Activated CD8-positive, alpha-beta T cell treated with anti-CD3 and anti-CD28 coated beads for 36 hours (primary cell): ENCODE data around the gene LEPR. TPM values are rescaled to one million over a fixed set of nuclear protein-coding genes. Genes with fewer than 3 reads are reported as not detected.

Experiments used
- ATAC-seq: fragments of 200-7000 bp; cut with Tn5 transposase; one replicate; pipeline ENCODE4 v1.10.0; 2021; ENCODE audit warnings: mild to moderate bottlenecking, moderate library complexity
- CTCF ChIA-PET: fragments of 350-600 bp; sonication (Branson Sonifier 250); formaldehyde crosslinking; loops from one replicate; lab custom pipeline; 2021; ENCODE audit warnings: antibody characterized with exemption; lab: Charles Lee
- POLR2A ChIA-PET: fragments of 350-600 bp; sonication (Branson Sonifier 250); formaldehyde crosslinking; loops from one replicate; lab custom pipeline; 2021; ENCODE audit warnings: antibody characterized with exemption; lab: Charles Lee
- DNase-seq: peaks from one replicate; pipeline ENCODE4 v3.0.0-alpha.2; 2020
- H3K27ac Mint-ChIP-seq: one replicate; pipeline ENCODE4 v1.8.0; 2021; ENCODE audit warnings: mild to moderate bottlenecking, mixed read lengths
- H3K27me3 Mint-ChIP-seq: one replicate; pipeline ENCODE4 v1.8.0; 2021; ENCODE audit warnings: mixed read lengths
- H3K36me3 Mint-ChIP-seq: one replicate; pipeline ENCODE4 v1.8.0; 2021; ENCODE audit warnings: low read depth, mixed read lengths
- H3K4me1 Mint-ChIP-seq: one replicate; pipeline ENCODE4 v1.8.0; 2021; ENCODE audit warnings: low read depth, mixed read lengths
- H3K4me3 Mint-ChIP-seq: one replicate; pipeline ENCODE4 v1.8.0; 2021; ENCODE audit warnings: mild to moderate bottlenecking, moderate library complexity, mixed read lengths
- H3K9me3 Mint-ChIP-seq: one replicate; pipeline ENCODE4 v1.8.0; 2021; ENCODE audit warnings: mixed read lengths
- intact Hi-C: fragments of 100-400 bp; cut with micrococcal nuclease; formaldehyde crosslinking; loops from one replicate; pipeline ENCODE4 v1.10.0; 2022
- total RNA-seq, 2 experiments: library from RNA; stranded (reverse); gene quantifications; one replicate each; pipeline ENCODE4 v1.2.3, GENCODE V29; 2021
- TF ChIP-seq, protein P1 (sequence below): fragments of 200-600 bp; IDR thresholded peaks from one replicate; pipeline ENCODE4 v1.8.0; 2022; ENCODE audit warnings: antibody characterized with exemption, mild to moderate bottlenecking

Gene LEPR
- total RNA-seq, 2 experiments from 2014 or later, result 3.0 TPM

DNA sequence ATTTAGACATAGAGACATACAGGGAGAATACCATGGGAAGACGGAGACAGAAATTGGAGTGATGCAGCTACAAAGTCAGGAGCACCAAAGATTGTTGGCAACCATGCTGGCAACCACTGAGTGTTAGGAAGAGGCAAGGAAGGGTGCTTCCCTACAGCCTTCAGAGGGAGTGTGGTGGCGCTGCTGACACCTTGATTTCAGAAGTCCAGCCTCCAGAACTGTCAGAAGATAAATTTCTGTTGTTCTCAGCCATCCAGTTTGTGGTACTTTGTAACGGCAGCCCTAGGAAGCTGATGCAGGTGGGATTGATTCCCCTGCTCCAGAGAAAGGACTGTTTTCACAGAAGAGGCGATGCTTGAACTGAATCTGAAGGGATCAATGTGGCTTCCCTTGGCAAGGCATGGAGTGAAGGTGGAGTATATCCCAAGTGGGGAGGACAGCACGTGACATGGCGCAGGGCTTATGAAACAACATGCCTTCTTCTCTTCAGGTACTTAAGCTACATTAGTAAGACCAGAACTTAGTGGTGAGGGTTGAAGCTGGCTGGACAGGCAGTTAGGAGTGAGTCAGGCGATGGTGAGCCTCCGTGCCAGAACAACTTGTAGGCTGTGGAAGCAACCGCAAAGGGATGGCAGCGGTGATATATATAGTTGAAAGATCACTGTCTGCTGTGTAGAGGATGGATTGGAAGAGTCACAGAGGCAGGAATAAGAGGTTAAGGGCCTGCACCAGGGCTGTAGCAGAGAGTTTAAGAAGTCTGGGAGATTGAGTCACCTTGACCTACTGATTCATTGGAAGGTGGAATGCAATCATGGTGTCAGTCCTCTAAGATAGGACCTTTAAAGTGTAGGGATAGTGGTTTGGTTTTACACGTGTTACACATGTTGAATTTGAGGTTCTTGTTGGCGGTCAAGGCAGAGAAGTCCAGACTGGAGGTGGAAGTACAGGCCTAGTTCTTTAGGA is 2.1 kb downstream of the LEPR start:
- ATAC-seq, result no peak
- TF ChIP-seq, protein P1, sequence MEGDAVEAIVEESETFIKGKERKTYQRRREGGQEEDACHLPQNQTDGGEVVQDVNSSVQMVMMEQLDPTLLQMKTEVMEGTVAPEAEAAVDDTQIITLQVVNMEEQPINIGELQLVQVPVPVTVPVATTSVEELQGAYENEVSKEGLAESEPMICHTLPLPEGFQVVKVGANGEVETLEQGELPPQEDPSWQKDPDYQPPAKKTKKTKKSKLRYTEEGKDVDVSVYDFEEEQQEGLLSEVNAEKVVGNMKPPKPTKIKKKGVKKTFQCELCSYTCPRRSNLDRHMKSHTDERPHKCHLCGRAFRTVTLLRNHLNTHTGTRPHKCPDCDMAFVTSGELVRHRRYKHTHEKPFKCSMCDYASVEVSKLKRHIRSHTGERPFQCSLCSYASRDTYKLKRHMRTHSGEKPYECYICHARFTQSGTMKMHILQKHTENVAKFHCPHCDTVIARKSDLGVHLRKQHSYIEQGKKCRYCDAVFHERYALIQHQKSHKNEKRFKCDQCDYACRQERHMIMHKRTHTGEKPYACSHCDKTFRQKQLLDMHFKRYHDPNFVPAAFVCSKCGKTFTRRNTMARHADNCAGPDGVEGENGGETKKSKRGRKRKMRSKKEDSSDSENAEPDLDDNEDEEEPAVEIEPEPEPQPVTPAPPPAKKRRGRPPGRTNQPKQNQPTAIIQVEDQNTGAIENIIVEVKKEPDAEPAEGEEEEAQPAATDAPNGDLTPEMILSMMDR, result no peak
- H3K4me1 Mint-ChIP-seq, result peaks cover 6% of the 10 kb centered on the region
- no peaks in the 10 kb centered on the region for H3K27me3 Mint-ChIP-seq
- ChIA-PET CTCF (interaction anchor here (1.0 to 1.5 kb wide), 2 partner anchors 8 to 29 kb away, joined by 3 to 10 read pairs; no protein-coding TSS in a partner anchor), POLR2A (no interaction called here)
- peak overlapping the region; percentile 3 for H3K27ac Mint-ChIP-seq
- H3K36me3 Mint-ChIP-seq, result peaks cover 20% of the 10 kb centered on the region
- no peak overlapping the region for H3K4me3 Mint-ChIP-seq
- no peak for DNase-seq
- no peaks in the 10 kb centered on the region for H3K9me3 Mint-ChIP-seq
- intact Hi-C loops, result loop anchor here (5.0 kb wide), 1 partner anchor 170 kb away; no protein-coding TSS in a partner anchor

DNA sequence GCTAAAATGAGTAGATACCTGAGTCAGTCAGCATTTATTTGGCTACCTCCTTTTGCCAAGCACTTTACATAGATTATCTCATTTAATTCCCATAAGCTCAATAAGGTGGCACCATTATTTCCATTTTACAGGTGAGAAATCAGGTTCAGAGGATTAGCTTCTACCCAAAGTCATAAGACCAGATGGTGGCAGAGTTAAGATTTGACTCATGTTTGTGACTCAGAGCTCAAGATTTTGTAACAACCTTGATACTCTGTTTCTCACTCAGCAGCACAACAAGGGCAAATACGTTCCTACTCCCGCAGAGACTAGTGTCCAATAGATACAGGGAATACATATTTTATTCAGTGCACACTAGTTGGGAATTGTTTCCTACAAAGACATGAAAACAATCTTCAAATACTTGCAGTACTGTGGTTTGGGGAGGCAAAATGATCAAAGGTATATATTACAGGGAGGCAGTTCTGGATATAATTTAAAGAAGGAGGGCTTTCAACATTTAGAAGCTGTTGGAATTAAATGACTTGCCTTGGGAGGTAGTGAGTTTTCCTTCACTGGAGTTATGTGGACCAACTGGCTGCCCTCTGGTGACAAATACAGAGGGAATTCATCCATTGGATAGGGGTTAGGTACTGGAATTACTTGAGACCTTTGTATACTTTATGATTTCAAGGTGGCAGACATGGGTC is 3.6 kb downstream of the LEPR start:
- ChIA-PET CTCF (interaction anchor here (0.6 to 1.3 kb wide), 2 partner anchors 188 to 263 kb away, joined by 4 to 5 read pairs; no protein-coding TSS in a partner anchor), POLR2A (interaction anchor here (0.8 kb wide), 1 partner anchor 26 kb away, joined by 4 read pairs; no protein-coding TSS in a partner anchor)
- Mint-ChIP-seq H3K9me3 (no peaks in the 10 kb centered on the region), H3K27me3 (no peaks in the 10 kb centered on the region), H3K4me1 (peaks cover 3% of the 10 kb centered on the region), H3K36me3 (peaks cover 20% of the 10 kb centered on the region), H3K4me3 (no peak overlapping the region), H3K27ac (no peak overlapping the region)
- intact Hi-C loops, result loop anchor here (5.0 kb wide), 1 partner anchor 172 kb away; no protein-coding TSS in a partner anchor
- ATAC-seq (no peak), DNase-seq (peak; percentile 29)
- TF ChIP-seq, protein P1, result no peak

DNA sequence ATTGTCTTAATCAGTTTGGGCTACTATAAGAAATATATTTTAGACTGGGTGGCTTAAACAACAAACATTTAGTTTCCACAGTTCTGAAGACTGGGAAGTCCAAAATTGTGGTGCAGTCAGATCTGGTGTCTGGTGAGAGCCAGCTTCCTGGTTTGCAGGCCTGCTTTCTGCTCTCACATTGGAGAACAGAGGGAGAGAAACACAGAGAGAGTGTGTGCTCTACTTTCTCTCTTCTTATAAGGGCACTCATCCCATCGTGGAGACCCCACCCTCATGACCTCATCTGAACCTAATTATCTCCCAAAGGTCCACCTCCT is 4.1 kb downstream of the LEPR start:
- H3K27me3 Mint-ChIP-seq, result no peaks in the 10 kb centered on the region
- TF ChIP-seq, protein P1, result no peak
- DNase-seq, result no peak
- ChIA-PET CTCF (interaction anchor here (1.3 kb wide), 1 partner anchor 188 kb away, joined by 5 read pairs; no protein-coding TSS in a partner anchor), POLR2A (no interaction called here)
- intact Hi-C loops, result loop anchor here (5.0 kb wide), 1 partner anchor 172 kb away; no protein-coding TSS in a partner anchor
- peaks cover 20% of the 10 kb centered on the region for H3K36me3 Mint-ChIP-seq
- H3K27ac Mint-ChIP-seq, result no peak overlapping the region
- no peak overlapping the region for H3K4me3 Mint-ChIP-seq
- no peak for ATAC-seq
- H3K4me1 Mint-ChIP-seq, result no peaks in the 10 kb centered on the region
- no peaks in the 10 kb centered on the region for H3K9me3 Mint-ChIP-seq

DNA sequence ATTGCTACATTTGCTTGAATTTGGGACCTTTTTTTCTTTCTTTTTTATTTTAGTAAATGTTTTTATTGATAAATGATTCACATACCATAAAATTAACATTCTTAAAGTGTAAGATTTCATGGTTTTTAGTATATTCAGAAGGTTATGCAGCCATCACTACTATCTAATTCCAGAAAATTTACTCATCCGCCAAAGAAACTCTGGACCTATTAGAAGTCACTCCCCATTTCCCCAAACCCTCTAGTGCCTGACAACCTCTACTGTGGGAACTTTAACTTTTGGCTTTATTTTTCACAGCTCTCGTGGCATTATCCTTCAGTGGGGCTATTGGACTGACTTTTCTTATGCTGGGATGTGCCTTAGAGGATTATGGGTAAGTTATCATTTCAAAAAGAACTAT is 4.5 kb downstream of the LEPR start:
- H3K4me3 Mint-ChIP-seq, result no peak overlapping the region
- POLR2A ChIA-PET, result no interaction called here
- ATAC-seq (no peak), DNase-seq (no peak)
- CTCF ChIA-PET, result no interaction called here
- H3K27ac Mint-ChIP-seq, result no peak overlapping the region
- no peaks in the 10 kb centered on the region for H3K27me3 Mint-ChIP-seq
- no peaks in the 10 kb centered on the region for H3K9me3 Mint-ChIP-seq
- H3K4me1 Mint-ChIP-seq, result no peaks in the 10 kb centered on the region
- intact Hi-C loops, result no loop called here
- TF ChIP-seq, protein P1, result no peak
- H3K36me3 Mint-ChIP-seq, result peaks cover 22% of the 10 kb centered on the region
